Lung (tissue), 12 donors: ENCODE results near the gene SHANK2. TPM values are rescaled to one million over a fixed set of nuclear protein-coding genes. Genes with fewer than 3 reads are reported as not detected.

Experiments used
- ATAC-seq: fragments of 200-7000 bp; cut with Tn5 transposase; one replicate; pipeline ENCODE4 v1.9.1; 2020; ENCODE audit warnings: moderate number of reproducible peaks; ENCODE audit not compliant: insufficient read depth, low FRiP score
- DNase-seq, 3 donors: peaks; one replicate each; pipeline ENCODE4 v3.0.0-alpha.2; 2013 to 2017
- H3K27ac ChIP-seq, 2 donors: one replicate each; pipeline ENCODE4 v1.5.1; 2013; ENCODE audit warnings: mild to moderate bottlenecking in 2 of 2, moderate library complexity in 2 of 2, control low read depth in 1 of 2, inconsistent platforms in 1 of 2, low read depth in 1 of 2, low read length in 1 of 2
- H3K27me3 ChIP-seq, 3 donors: one replicate each; pipeline ENCODE4 v1.5.1; 2013; ENCODE audit warnings: low read length in 2 of 3; ENCODE audit not compliant: control insufficient read depth in 3 of 3, insufficient read depth in 3 of 3
- H3K36me3 ChIP-seq, 4 donors: one replicate each; pipeline ENCODE4 v1.5.1; 2013; ENCODE audit warnings: low read length in 4 of 4, mild to moderate bottlenecking in 1 of 4, moderate library complexity in 1 of 4; ENCODE audit not compliant: control insufficient read depth in 4 of 4, insufficient read depth in 4 of 4
- H3K4me1 ChIP-seq, 5 donors: one replicate each; pipeline ENCODE4 v1.5.1; 2013; ENCODE audit warnings: low read length in 5 of 5, mild to moderate bottlenecking in 2 of 5, moderate library complexity in 1 of 5; ENCODE audit not compliant: control insufficient read depth in 5 of 5, insufficient read depth in 5 of 5
- H3K4me3 ChIP-seq: one replicate; pipeline ENCODE4 v1.5.1; 2013; ENCODE audit warnings: mild to moderate bottlenecking, control low read depth, moderate library complexity
- H3K9ac ChIP-seq, 2 donors: one replicate each; pipeline ENCODE4 v1.5.1; 2013; ENCODE audit warnings: low read length in 2 of 2, control low read depth in 1 of 2; ENCODE audit not compliant: insufficient read depth in 1 of 2
- H3K9me3 ChIP-seq, 4 donors: one replicate each; pipeline ENCODE4 v1.5.1; 2013; ENCODE audit warnings: low read length in 3 of 4, mild to moderate bottlenecking in 1 of 4, moderate library complexity in 1 of 4; ENCODE audit not compliant: control insufficient read depth in 4 of 4, insufficient read depth in 3 of 4
- WGBS, 2 donors: extraction: QIAGEN DNeasy Blood & Tissue Kit; methylation state at CpG; one replicate each; pipeline ENCODE4 v1.1.7; 2013; 5-methylcytosine and 5-hydroxymethylcytosine counted together
- polyA plus RNA-seq, 2 donors: library from polyadenylated mRNA; stranded (reverse); fragments of 200-250 nt; gene quantifications; one replicate each; pipeline ENCODE4 v1.2.1, GENCODE V29; 2013
- total RNA-seq, 2 donors: library from RNA; depleted of rRNA in 1 of 2; stranded (reverse); fragments of >200 nt in 1 of 2; gene quantifications; one replicate each; pipeline ENCODE4 v1.2.1, GENCODE V29; 2014 to 2021
- TF ChIP-seq, protein P1 (sequence below): IDR thresholded peaks from 2 replicates; pipeline ENCODE4 v1.5.1; 2012; ENCODE audit warnings: mild to moderate bottlenecking; ENCODE audit errors: control extremely low read depth, extremely low read depth
- donor health status: control.
- donor health status: control.
- donor health status: Bipolar disorder and iron deficiency.
- donor health status: healthy.
- donor health status: DM: yes; HTN: yes; CAD: no.

The SHANK2 gene
- total and polyA plus RNA-seq, 4 donors = 3.0 to 55.4 (median 25.9) TPM

DNA sequence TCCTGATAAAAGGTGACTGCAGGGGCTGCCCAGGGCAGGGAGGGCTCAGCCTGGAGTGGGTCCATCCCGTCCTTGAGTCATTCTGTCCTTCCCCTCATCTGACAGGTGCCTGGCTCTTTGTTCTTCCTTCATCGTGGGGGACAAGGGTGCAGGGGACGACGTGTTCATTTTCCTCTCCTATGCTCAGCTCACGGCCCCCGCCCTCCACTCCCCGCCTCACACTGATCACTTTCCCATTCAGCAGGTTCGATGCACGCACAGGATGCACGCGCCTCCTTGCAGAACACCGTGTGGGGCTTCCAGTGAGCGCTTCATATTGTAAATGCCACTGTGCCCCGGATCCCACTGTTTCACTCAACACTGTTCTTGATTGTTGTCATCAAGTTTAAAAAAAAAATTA, 32.7 kb upstream of the SHANK2 start:
- Histone ChIP-seq H3K4me3 (no peak overlapping the region), H3K27ac (no peak overlapping the region), H3K4me1 (peaks cover 0 to 22% (median 13%) of the 10 kb centered on the region in 5 donors), H3K36me3 (no peaks in the 10 kb centered on the region), H3K27me3 (no peaks in the 10 kb centered on the region), H3K9me3 (peaks cover 0 to 2% (median 0%) of the 10 kb centered on the region in 4 donors), H3K9ac (no peak overlapping the region)
- WGBS, 2 donors = 85 to 87% methylated on average over 14 of the region's 14 CpGs
- TF ChIP-seq, protein P1, sequence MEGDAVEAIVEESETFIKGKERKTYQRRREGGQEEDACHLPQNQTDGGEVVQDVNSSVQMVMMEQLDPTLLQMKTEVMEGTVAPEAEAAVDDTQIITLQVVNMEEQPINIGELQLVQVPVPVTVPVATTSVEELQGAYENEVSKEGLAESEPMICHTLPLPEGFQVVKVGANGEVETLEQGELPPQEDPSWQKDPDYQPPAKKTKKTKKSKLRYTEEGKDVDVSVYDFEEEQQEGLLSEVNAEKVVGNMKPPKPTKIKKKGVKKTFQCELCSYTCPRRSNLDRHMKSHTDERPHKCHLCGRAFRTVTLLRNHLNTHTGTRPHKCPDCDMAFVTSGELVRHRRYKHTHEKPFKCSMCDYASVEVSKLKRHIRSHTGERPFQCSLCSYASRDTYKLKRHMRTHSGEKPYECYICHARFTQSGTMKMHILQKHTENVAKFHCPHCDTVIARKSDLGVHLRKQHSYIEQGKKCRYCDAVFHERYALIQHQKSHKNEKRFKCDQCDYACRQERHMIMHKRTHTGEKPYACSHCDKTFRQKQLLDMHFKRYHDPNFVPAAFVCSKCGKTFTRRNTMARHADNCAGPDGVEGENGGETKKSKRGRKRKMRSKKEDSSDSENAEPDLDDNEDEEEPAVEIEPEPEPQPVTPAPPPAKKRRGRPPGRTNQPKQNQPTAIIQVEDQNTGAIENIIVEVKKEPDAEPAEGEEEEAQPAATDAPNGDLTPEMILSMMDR = no peak
- ATAC-seq (no peak), DNase-seq (no peak)

DNA sequence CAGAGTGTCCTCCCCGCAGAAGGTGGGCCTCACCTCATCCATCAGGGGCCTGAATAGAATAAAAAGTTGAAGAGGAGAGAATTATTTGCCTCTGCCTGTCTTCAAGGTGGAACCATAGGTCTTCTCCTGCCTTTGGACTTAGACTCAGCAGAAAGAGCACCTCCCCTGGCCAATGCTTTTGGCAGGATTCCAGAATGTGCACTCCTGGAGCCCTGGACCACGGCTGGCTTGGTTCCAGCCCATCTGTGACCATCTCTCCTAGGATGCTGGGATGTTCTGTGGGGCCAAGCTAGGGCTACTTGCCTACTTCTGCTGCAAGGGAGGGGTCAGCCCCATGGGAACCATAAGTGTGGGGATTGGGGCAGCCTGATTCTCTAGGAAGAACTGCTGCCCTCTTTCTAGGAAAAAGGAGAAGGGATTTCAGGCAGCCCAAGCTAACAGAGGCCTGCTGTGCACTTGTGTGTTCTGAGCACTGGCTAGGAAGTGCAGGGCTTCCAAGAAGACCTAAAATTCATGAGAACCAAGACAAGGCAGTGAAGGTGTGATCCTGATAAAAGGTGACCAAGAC, 32.2 kb upstream of the SHANK2 start:
- H3K27me3 ChIP-seq = no peaks in the 10 kb centered on the region
- WGBS, 2 donors = 53 to 88% methylated on average over 2 of the region's 2 CpGs
- no peaks in the 10 kb centered on the region for H3K36me3 ChIP-seq
- no peak overlapping the region for H3K9ac ChIP-seq
- TF ChIP-seq, protein P1 = no peak
- no peak for DNase-seq
- no peak for ATAC-seq
- peak overlapping the region in 1 of 2 donors; percentile 87 for H3K27ac ChIP-seq
- H3K9me3 ChIP-seq = peaks cover 0 to 2% (median 0%) of the 10 kb centered on the region in 4 donors
- peaks cover 0 to 22% (median 13%) of the 10 kb centered on the region in 5 donors for H3K4me1 ChIP-seq
- peak overlapping the region; percentile 6 for H3K4me3 ChIP-seq

DNA sequence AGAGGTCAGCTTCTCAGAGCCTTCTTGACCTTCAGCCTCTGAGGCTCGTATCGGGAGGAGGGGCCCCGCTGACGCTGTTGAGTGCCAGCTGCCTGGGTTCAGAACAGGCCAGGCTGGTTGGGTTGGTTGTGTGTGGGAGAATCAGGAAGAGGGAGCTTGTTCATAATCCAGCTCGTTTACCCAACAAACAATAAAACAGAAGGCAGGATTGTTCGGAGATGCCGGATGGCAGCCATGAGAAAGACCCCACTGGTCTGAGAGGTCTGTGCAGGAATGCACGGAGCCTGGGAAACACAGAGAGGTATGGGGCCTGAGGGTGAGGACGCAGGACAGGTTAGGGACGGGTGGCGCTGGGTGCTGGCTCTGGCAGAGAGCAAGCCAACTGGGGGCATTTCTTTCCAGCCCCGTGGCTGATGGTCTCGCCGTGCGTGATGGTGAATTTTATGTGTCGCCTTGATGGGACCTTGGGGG, 31.6 kb upstream of the SHANK2 start:
- TF ChIP-seq, protein P1 = no peak
- H3K9ac ChIP-seq = no peak overlapping the region
- H3K4me3 ChIP-seq = peak overlapping the region; percentile 6
- H3K9me3 ChIP-seq = peaks cover 0 to 2% (median 0%) of the 10 kb centered on the region in 4 donors
- DNase-seq (peak; percentile 68 to 83 (median 83)), ATAC-seq (peak; percentile 61)
- no peaks in the 10 kb centered on the region for H3K27me3 ChIP-seq
- no peaks in the 10 kb centered on the region for H3K36me3 ChIP-seq
- peaks cover 0 to 22% (median 13%) of the 10 kb centered on the region in 5 donors for H3K4me1 ChIP-seq
- peak overlapping the region in 1 of 2 donors; percentile 87 for H3K27ac ChIP-seq
- WGBS, 2 donors = 60 to 74% methylated on average over 16 of the region's 16 CpGs
